Measurements from ENCODE around the gene MAP3K7.

Gene MAP3K7

GRCh38 chr6:90586836-90587638 is at the start of gene MAP3K7:
TSS of gene MAP3K7 (minus strand) at chr6:90587072. CDS start at chr6:90586883, 189 bp downstream.
- peak; percentile 94 for DNase-seq (ENCODE audit: low spot score)

- no peak for DNase-seq (ENCODE audit: low spot score)
These were observed 44.2 kb upstream of the MAP3K7 start for GRCh38 chr6:90631046-90631445.

- DNase-seq (ENCODE audit: low spot score): no peak
These were observed 34.7 kb upstream of the MAP3K7 start for GRCh38 chr6:90621581-90621980.

GRCh38 chr6:90619221-90619620 is 32.3 kb upstream of the MAP3K7 start:
- no peak for DNase-seq (ENCODE audit: low spot score)

- no peak for DNase-seq (ENCODE audit: low spot score)
These were observed 25.4 kb upstream of the MAP3K7 start for GRCh38 chr6:90612313-90612680.

GRCh38 chr6:90611543-90612312 is 24.9 kb upstream of the MAP3K7 start:
- DNase-seq (ENCODE audit: low spot score): peak; percentile 52

GRCh38 chr6:90610751-90611542 is 24.1 kb upstream of the MAP3K7 start:
- peak; percentile 71 for DNase-seq (ENCODE audit: low spot score)

- no peak for DNase-seq (ENCODE audit: low spot score)
These were observed 23.5 kb upstream of the MAP3K7 start for GRCh38 chr6:90610301-90610750.

- DNase-seq (ENCODE audit: low spot score): no peak
These were observed 19.0 kb upstream of the MAP3K7 start for GRCh38 chr6:90605749-90606340.

- no peak for DNase-seq (ENCODE audit: low spot score)
These were observed 17.7 kb upstream of the MAP3K7 start for GRCh38 chr6:90604546-90604945.

GRCh38 chr6:90599151-90599550 is 12.3 kb upstream of the MAP3K7 start:
- DNase-seq (ENCODE audit: low spot score): no peak

GRCh38 chr6:90598192-90598951 is 11.5 kb upstream of the MAP3K7 start:
- DNase-seq (ENCODE audit: low spot score): no peak

GRCh38 chr6:90596967-90597539 is 10.2 kb upstream of the MAP3K7 start:
- no peak for DNase-seq (ENCODE audit: low spot score)

GRCh38 chr6:90595854-90596253 is 9.0 kb upstream of the MAP3K7 start:
- no peak for DNase-seq (ENCODE audit: low spot score)

GRCh38 chr6:90586546-90586835 is 381 bp downstream of the MAP3K7 start:
- DNase-seq (ENCODE audit: low spot score): no peak

- DNase-seq (ENCODE audit: low spot score): no peak
These were observed 2.1 kb downstream of the MAP3K7 start for GRCh38 chr6:90584636-90585255.

- DNase-seq (ENCODE audit: low spot score): no peak
These were observed 2.9 kb downstream of the MAP3K7 start for GRCh38 chr6:90583836-90584481.

GRCh38 chr6:90583179-90583835 is 3.6 kb downstream of the MAP3K7 start:
- DNase-seq (ENCODE audit: low spot score): no peak

GRCh38 chr6:90581146-90581545 is 5.7 kb downstream of the MAP3K7 start:
- DNase-seq (ENCODE audit: low spot score): no peak
